H9 (cell line): ENCODE data around the gene CAMTA2. TPM values are rescaled to one million over a fixed set of nuclear protein-coding genes. Genes with fewer than 3 reads are reported as not detected.
A peak's percentile ranks its signal among the peaks of the same experiment; 100 is the strongest.
"Not testable (repeated sequence)": the region's sequence is repeated elsewhere in the genome, so short reads cannot be mapped to it uniquely, and the experiment has no call there.

ENCODE experiments used
- DNase-seq: peaks from one replicate; pipeline ENCODE4 v3.0.0-alpha.2; 2017
- H2AFZ ChIP-seq: one replicate; pipeline ENCODE4 v1.6.1; 2013; ENCODE audit warnings: mild to moderate bottlenecking, low read length, control low read depth, moderate library complexity
- H2AK5ac ChIP-seq: 2 replicates; pipeline ENCODE4 v1.6.1; 2013; ENCODE audit warnings: low read length, control low read depth, mixed read lengths; ENCODE audit not compliant: insufficient read length
- H2BK120ac ChIP-seq: one replicate; pipeline ENCODE4 v1.6.1; 2013; ENCODE audit warnings: low read depth, mild to moderate bottlenecking, low read length, control low read depth, inconsistent platforms; ENCODE audit not compliant: poor library complexity, severe bottlenecking
- H2BK12ac ChIP-seq: 2 replicates; pipeline ENCODE4 v1.6.1; 2013; ENCODE audit warnings: low read length, control low read depth, mixed read lengths, low read depth; ENCODE audit not compliant: insufficient read length
- H2BK15ac ChIP-seq: 2 replicates; pipeline ENCODE4 v1.6.1; 2013; ENCODE audit warnings: low read depth, low read length, control low read depth
- H2BK20ac ChIP-seq: one replicate; pipeline ENCODE4 v1.6.1; 2013; ENCODE audit warnings: low read depth, mild to moderate bottlenecking, low read length, control low read depth, inconsistent platforms; ENCODE audit not compliant: poor library complexity, severe bottlenecking
- H2BK5ac ChIP-seq: 2 replicates; pipeline ENCODE4 v1.6.1; 2013; ENCODE audit warnings: low read length, control low read depth, mixed read lengths; ENCODE audit not compliant: insufficient read length
- H3K14ac ChIP-seq: 2 replicates; pipeline ENCODE4 v1.6.1; 2013; ENCODE audit warnings: low read length, control low read depth; ENCODE audit not compliant: insufficient read depth
- H3K18ac ChIP-seq: 2 replicates; pipeline ENCODE4 v1.6.1; 2013; ENCODE audit warnings: low read depth, mild to moderate bottlenecking, mixed read lengths, low read length, control low read depth; ENCODE audit not compliant: insufficient read length
- H3K23ac ChIP-seq: 2 replicates; pipeline ENCODE4 v1.6.1; 2013; ENCODE audit warnings: low read length, control low read depth, mixed read lengths, low read depth; ENCODE audit not compliant: insufficient read length
- H3K23me2 ChIP-seq: 2 replicates; pipeline ENCODE4 v1.6.1; 2013; ENCODE audit warnings: low read depth, mild to moderate bottlenecking, mixed read lengths, low read length, control low read depth; ENCODE audit not compliant: insufficient read length, poor library complexity, severe bottlenecking
- H3K27ac ChIP-seq: 2 replicates; pipeline ENCODE4 v1.5.1; 2013; ENCODE audit warnings: low read length, control low read depth, mixed read lengths, low read depth; ENCODE audit not compliant: insufficient read length
- H3K27me3 ChIP-seq: 2 replicates; pipeline ENCODE4 v1.6.1; 2013; ENCODE audit warnings: low read length, control low read depth, inconsistent platforms; ENCODE audit not compliant: insufficient read depth
- H3K4ac ChIP-seq: 2 replicates; pipeline ENCODE4 v1.6.1; 2013; ENCODE audit warnings: low read depth, mild to moderate bottlenecking, control low read depth, inconsistent platforms, low read length, moderate library complexity
- H3K4me1 ChIP-seq: 2 replicates; pipeline ENCODE4 v1.6.1; 2013; ENCODE audit warnings: low read length, control low read depth, inconsistent platforms; ENCODE audit not compliant: insufficient read depth
- H3K4me2 ChIP-seq: 2 replicates; pipeline ENCODE4 v1.6.1; 2013; ENCODE audit warnings: low read length, control low read depth, mixed read lengths; ENCODE audit not compliant: insufficient read length, insufficient read depth
- H3K56ac ChIP-seq: 2 replicates; pipeline ENCODE4 v1.6.1; 2013; ENCODE audit warnings: low read depth, mild to moderate bottlenecking, mixed read lengths, low read length, control low read depth; ENCODE audit not compliant: insufficient read length
- H3K79me1 ChIP-seq: 2 replicates; pipeline ENCODE4 v1.6.1; 2013; ENCODE audit warnings: low read depth, mild to moderate bottlenecking, moderate library complexity, low read length, control low read depth, inconsistent platforms; ENCODE audit not compliant: insufficient read depth, poor library complexity, severe bottlenecking
- H3K79me2 ChIP-seq: 2 replicates; pipeline ENCODE4 v1.6.1; 2013; ENCODE audit warnings: low read length, control low read depth, inconsistent platforms; ENCODE audit not compliant: insufficient read depth
- H3K9ac ChIP-seq: 2 replicates; pipeline ENCODE4 v1.6.1; 2013; ENCODE audit warnings: low read length, control low read depth, mixed read lengths; ENCODE audit not compliant: insufficient read length; ENCODE audit errors: extremely low read depth
- H3K9me3 ChIP-seq: one replicate; pipeline ENCODE4 v1.6.1; 2013; ENCODE audit warnings: low read depth, low read length, inconsistent platforms; ENCODE audit not compliant: control insufficient read depth
- H3T11ph ChIP-seq: one replicate; pipeline ENCODE4 v1.6.1; 2013; ENCODE audit warnings: mild to moderate bottlenecking, low read length, control low read depth, inconsistent platforms
- H4K20me1 ChIP-seq: one replicate; pipeline ENCODE4 v1.6.1; 2013; ENCODE audit not compliant: control insufficient read depth, insufficient read length, insufficient read depth
- H4K5ac ChIP-seq: 2 replicates; pipeline ENCODE4 v1.6.1; 2013; ENCODE audit warnings: low read depth, mild to moderate bottlenecking, mixed read lengths, low read length, control low read depth; ENCODE audit not compliant: insufficient read length
- H4K8ac ChIP-seq: replicated peaks from 2 replicates; pipeline ENCODE4 v1.6.1; 2013; ENCODE audit warnings: low read length, control low read depth, mixed read lengths, low read depth; ENCODE audit not compliant: insufficient read length
- H4K91ac ChIP-seq: 2 replicates; pipeline ENCODE4 v1.6.1; 2013; ENCODE audit warnings: low read depth, mild to moderate bottlenecking, moderate library complexity, mixed read lengths, low read length, control low read depth; ENCODE audit not compliant: insufficient read length
- H3K27ac Mint-ChIP-seq, 3 experiments: 2 replicates in 2 of 3; 3 replicates in 1 of 3; pipeline ENCODE4 v1.8.0; 2020 to 2021; ENCODE audit warnings: mixed read lengths in 3 of 3, mild to moderate bottlenecking in 1 of 3, moderate library complexity in 1 of 3
- H3K27me3 Mint-ChIP-seq: 2 replicates; pipeline ENCODE4 v1.8.0; 2021; ENCODE audit warnings: low read depth, mild to moderate bottlenecking, moderate library complexity, mixed read lengths
- H3K36me3 Mint-ChIP-seq, 3 experiments: 2 replicates in 2 of 3; 3 replicates in 1 of 3; pipeline ENCODE4 v1.8.0; 2020 to 2021; ENCODE audit warnings: low read depth in 3 of 3, mixed read lengths in 3 of 3; ENCODE audit not compliant: insufficient read depth in 1 of 3
- H3K4me1 Mint-ChIP-seq, 2 experiments: 2 replicates each; pipeline ENCODE4 v1.8.0; 2020; ENCODE audit warnings: mixed read lengths in 2 of 2
- H3K4me3 Mint-ChIP-seq, 2 experiments: 2 replicates in 1 of 2; 3 replicates in 1 of 2; pipeline ENCODE4 v1.8.0; 2020 to 2021; ENCODE audit warnings: mild to moderate bottlenecking in 2 of 2, mixed read lengths in 2 of 2, moderate library complexity in 1 of 2
- H3K9me3 Mint-ChIP-seq, 2 experiments: 2 replicates in 1 of 2; 3 replicates in 1 of 2; pipeline ENCODE4 v1.8.0; 2020; ENCODE audit warnings: mild to moderate bottlenecking in 2 of 2, mixed read lengths in 2 of 2, moderate library complexity in 1 of 2
- WGBS: extraction: QIAGEN DNeasy Blood & Tissue Kit; methylation state at CpG from one replicate; pipeline ENCODE4 v1.1.7; 2013; ENCODE audit warnings: missing lambda C conversion rate, low lambda C conversion rate, mixed read lengths; ENCODE audit not compliant: insufficient read length; ENCODE audit errors: extremely low coverage; 5-methylcytosine and 5-hydroxymethylcytosine counted together
- total RNA-seq: library from RNA; stranded (reverse); gene quantifications from 2 replicates; pipeline ENCODE4 v1.2.1, GENCODE V29; 2021
- TF ChIP-seq, protein P1 (sequence below): fragments of 200-600 bp; sonication (generic); conservative IDR thresholded peaks from 3 replicates; pipeline ENCODE4 v1.8.0; 2021; ENCODE audit warnings: antibody characterized with exemption, mild to moderate bottlenecking

CAMTA2 gene
- total RNA-seq, 1 experiment from 2014 or later: 15.6 TPM

DNA sequence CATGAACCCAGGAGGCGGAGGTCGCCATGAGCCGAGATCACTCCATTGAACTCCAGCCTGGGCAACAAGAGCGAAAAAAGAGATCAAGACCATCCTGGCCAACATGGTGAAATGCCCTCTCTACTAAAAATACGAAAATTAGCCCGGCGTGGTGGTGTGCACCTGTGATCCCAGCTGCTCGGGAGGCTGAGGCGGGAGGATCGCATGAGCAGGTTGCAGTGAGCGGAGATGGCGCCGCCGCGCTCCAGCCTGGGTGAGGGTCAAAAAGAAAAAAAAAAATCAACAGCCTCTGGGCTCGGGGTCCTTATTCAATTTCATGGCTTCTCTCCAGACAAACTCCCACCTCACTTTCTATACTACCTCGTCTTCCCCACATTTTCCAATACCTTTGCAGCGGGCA is 58.6 kb downstream of the CAMTA2 start:
- H3K27ac ChIP-seq: no peak overlapping the region
- H3K4me1 ChIP-seq: no peaks in the 10 kb centered on the region
- Mint-ChIP-seq H3K36me3 (peaks cover 5 to 25% (median 8%) of the 10 kb centered on the region in 3 experiments; a peak in 6 of 7 replicates), H3K27me3 (no peaks in the 10 kb centered on the region; the same call in 1 of the 2 replicates), H3K4me1 (peaks cover 13 to 15% of the 10 kb centered on the region in 2 experiments), H3K27ac (peak overlapping the region in 1 of 3 experiments; percentile 91; a peak in 1 of 7 replicates), H3K4me3 (no peak overlapping the region), H3K9me3 (no peaks in the 10 kb centered on the region)
- DNase-seq: no peak
- H4K91ac ChIP-seq: no peak overlapping the region
- H3T11ph ChIP-seq: no peak overlapping the region
- no peaks in the 10 kb centered on the region for H3K79me2 ChIP-seq
- H3K9me3 ChIP-seq: no peaks in the 10 kb centered on the region
- no peaks in the 10 kb centered on the region for H3K79me1 ChIP-seq
- H2BK12ac ChIP-seq: no peak overlapping the region
- H2BK15ac ChIP-seq: no peak overlapping the region
- H3K23me2 ChIP-seq: no peaks in the 10 kb centered on the region
- no peak overlapping the region for H4K8ac ChIP-seq
- H2AFZ ChIP-seq: no peak overlapping the region
- no peak overlapping the region for H3K56ac ChIP-seq
- no CpG with 5 or more reads among the region's 18 CpGs for WGBS
- H3K9ac ChIP-seq: no peak overlapping the region
- no peak overlapping the region for H3K4me2 ChIP-seq
- no peak overlapping the region for H3K23ac ChIP-seq
- H3K27me3 ChIP-seq: no peaks in the 10 kb centered on the region
- no peak overlapping the region for H2AK5ac ChIP-seq
- no peaks in the 10 kb centered on the region for H4K20me1 ChIP-seq
- no peak overlapping the region for H3K18ac ChIP-seq
- H3K14ac ChIP-seq: no peak overlapping the region
- no peak overlapping the region for H2BK20ac ChIP-seq
- TF ChIP-seq, protein P1, sequence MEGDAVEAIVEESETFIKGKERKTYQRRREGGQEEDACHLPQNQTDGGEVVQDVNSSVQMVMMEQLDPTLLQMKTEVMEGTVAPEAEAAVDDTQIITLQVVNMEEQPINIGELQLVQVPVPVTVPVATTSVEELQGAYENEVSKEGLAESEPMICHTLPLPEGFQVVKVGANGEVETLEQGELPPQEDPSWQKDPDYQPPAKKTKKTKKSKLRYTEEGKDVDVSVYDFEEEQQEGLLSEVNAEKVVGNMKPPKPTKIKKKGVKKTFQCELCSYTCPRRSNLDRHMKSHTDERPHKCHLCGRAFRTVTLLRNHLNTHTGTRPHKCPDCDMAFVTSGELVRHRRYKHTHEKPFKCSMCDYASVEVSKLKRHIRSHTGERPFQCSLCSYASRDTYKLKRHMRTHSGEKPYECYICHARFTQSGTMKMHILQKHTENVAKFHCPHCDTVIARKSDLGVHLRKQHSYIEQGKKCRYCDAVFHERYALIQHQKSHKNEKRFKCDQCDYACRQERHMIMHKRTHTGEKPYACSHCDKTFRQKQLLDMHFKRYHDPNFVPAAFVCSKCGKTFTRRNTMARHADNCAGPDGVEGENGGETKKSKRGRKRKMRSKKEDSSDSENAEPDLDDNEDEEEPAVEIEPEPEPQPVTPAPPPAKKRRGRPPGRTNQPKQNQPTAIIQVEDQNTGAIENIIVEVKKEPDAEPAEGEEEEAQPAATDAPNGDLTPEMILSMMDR: no peak
- H2BK120ac ChIP-seq: no peak overlapping the region
- no peak overlapping the region for H2BK5ac ChIP-seq
- no peak overlapping the region for H4K5ac ChIP-seq
- H3K4ac ChIP-seq: no peak overlapping the region

DNA sequence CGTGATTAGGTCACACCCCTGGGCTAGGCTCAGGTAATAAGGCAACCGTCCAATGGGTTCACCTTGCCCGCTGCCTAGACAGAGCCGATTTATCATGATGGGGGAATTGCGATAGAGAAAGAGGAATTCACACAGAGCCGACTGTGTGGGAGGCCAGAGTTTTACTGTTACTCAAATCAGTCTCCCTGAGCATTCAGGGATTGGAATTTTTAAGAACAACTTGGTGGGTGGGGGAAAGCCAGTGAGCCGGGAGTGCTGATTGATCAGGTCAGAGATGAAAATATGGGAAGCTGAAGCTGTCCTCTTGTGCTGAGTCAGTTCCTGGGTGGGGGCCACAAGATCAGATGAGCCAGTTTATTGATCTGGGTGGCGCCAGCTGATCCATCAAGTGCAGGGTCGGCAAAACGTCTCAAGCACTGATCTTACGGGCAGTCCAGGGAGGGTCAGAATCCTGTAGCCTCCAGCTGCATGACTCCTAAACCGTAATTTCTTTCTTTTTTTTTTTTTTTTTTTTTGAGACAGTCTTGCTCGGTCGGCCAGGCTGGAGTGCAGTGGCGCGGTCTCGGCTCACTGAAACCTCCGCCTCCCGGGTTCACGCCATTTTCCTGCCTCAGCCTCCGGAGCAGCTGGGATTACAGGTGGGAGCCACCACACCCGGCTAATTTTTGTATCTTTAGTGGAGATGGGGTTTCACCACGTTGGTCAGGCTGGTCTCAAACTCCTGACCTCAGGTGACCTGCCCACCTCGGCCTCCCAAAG is 60.7 kb downstream of the CAMTA2 start:
- not testable (repeated sequence) for H3K4me3 Mint-ChIP-seq, H2BK12ac ChIP-seq, H3K9me3 ChIP-seq, H3K23me2 ChIP-seq, H3K56ac ChIP-seq, H4K91ac ChIP-seq, H3K9me3 Mint-ChIP-seq, H2BK20ac ChIP-seq, H3K79me1 ChIP-seq, H3K27ac ChIP-seq, H3K14ac ChIP-seq, H3K18ac ChIP-seq, H2BK15ac ChIP-seq, DNase-seq, H4K5ac ChIP-seq, H3K4me1 Mint-ChIP-seq, H4K20me1 ChIP-seq, H3K9ac ChIP-seq, H3K23ac ChIP-seq, H3T11ph ChIP-seq, H2AFZ ChIP-seq, H3K27me3 Mint-ChIP-seq, H2AK5ac ChIP-seq, H3K27me3 ChIP-seq, H3K79me2 ChIP-seq, H3K4me1 ChIP-seq, H3K4ac ChIP-seq, H2BK5ac ChIP-seq, H4K8ac ChIP-seq, H3K4me2 ChIP-seq, H2BK120ac ChIP-seq
- Mint-ChIP-seq H3K36me3 (peaks cover 2 to 16% (median 8%) of the 10 kb centered on the region in 3 experiments; a peak in 5 of 7 replicates), H3K27ac (peak overlapping the region in 2 of 3 experiments; percentile 19 to 56; a peak in 1 of 7 replicates)
- no CpG with 5 or more reads among the region's 24 CpGs for WGBS
